Lower leg skin (tissue), 3 donors: ENCODE data around the gene HIGD1C.

ENCODE experiments used
- CTCF ChIP-seq, 3 donors: fragments of 450-650 bp; IDR thresholded peaks; one replicate each; pipeline ENCODE4 v1.5.1; 2016; ENCODE audit warnings: antibody characterized with exemption in 3 of 3, mild to moderate bottlenecking in 3 of 3, moderate library complexity in 2 of 3
- POLR2A ChIP-seq, 2 donors: fragments of 450-650 bp; IDR thresholded peaks; one replicate each; pipeline ENCODE4 v1.6.1; 2016 to 2017; ENCODE audit warnings: antibody characterized with exemption in 2 of 2, mild to moderate bottlenecking in 1 of 2, moderate library complexity in 1 of 2

DNA sequence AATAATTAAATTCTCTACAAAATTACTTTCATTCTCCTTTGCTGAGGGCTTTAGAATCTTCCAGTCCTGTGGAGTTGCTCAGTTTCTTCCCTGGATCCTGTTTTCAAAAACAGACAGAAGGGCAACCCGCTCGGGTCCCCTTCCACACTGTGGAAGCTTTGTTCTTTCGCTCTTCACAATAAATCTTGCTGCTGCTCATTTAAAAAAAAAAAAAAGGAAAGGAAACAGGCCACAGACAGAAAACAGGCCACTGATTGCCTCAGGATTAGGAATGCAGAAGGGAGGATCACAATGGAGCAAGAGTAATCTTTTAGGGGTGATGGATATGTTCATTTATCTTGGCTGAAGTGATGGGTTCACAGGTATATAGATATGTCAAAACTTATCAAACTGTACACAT is 29.5 kb upstream of the HIGD1C start:
- no peak for TF ChIP-seq POLR2A (IDR thresholded peaks at IDR 0.05)
- TF ChIP-seq CTCF (IDR thresholded peaks at IDR 0.05): no peak
